Activated CD4-positive, alpha-beta T cell treated with anti-CD3 and anti-CD28 coated beads, Interleukin-2, amount 50 U/mL, for 48 hours (primary cell): ENCODE measurements around the gene ASPSCR1.
A peak's percentile ranks its signal among the peaks of the same experiment; 100 is the strongest.
"Not testable (repeated sequence)": the region's sequence is repeated elsewhere in the genome, so short reads cannot be mapped to it uniquely, and the experiment has no call there.

ENCODE experiments used
- DNase-seq, 2 experiments: peaks; one replicate each; pipeline ENCODE4 v3.0.0-alpha.2; 2020

Gene ASPSCR1

DNA sequence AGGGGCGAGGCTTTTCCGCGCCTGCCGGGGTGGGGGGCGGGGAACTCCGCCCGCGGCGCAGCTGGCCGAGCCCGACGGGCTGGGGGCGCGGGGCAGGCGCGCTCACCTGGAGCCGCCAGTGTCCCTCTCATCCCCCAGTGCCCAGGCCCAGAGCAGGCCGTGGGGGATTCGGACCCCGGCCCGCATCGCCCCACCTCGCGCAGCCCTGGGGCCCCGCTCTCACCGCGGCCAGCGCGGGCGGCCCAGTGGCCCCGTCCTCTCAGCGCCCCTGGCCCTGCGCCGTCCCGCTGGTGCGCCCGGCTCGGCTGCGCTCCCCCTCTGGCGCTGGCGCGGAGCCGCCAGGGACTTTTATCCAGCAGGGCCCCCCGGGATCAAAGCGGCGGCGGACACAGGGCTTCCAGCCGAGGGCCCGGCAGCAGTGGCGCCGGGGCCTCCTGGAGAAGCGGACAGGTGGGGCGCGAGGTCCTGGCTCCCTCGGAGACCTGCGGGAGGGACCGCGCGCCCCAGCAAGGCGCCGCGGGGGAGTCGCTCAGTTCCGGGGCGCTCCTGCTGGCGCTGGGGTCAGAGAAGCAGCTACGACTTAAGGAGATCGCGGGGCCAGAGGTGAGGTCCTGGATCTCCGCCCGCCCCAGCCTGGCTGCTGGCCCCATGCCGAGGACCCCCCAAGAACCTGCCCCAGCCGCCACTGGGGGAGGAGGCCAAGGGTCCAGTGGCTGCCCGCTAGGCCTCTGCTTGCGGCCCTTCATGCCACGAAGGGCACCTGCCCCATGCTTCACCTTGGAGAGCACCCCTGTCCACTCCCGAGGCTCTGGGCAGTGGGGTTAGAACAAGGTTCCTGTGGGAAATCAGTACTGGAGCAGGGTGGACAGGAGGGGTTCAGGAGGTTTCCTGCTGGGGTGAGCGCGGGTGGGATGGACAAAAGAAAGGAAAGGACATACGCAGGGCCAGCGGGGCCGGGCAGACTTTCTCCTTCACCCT lies 15.6 kb upstream of the ASPSCR1 start:
- DNase-seq, result no peak

DNA sequence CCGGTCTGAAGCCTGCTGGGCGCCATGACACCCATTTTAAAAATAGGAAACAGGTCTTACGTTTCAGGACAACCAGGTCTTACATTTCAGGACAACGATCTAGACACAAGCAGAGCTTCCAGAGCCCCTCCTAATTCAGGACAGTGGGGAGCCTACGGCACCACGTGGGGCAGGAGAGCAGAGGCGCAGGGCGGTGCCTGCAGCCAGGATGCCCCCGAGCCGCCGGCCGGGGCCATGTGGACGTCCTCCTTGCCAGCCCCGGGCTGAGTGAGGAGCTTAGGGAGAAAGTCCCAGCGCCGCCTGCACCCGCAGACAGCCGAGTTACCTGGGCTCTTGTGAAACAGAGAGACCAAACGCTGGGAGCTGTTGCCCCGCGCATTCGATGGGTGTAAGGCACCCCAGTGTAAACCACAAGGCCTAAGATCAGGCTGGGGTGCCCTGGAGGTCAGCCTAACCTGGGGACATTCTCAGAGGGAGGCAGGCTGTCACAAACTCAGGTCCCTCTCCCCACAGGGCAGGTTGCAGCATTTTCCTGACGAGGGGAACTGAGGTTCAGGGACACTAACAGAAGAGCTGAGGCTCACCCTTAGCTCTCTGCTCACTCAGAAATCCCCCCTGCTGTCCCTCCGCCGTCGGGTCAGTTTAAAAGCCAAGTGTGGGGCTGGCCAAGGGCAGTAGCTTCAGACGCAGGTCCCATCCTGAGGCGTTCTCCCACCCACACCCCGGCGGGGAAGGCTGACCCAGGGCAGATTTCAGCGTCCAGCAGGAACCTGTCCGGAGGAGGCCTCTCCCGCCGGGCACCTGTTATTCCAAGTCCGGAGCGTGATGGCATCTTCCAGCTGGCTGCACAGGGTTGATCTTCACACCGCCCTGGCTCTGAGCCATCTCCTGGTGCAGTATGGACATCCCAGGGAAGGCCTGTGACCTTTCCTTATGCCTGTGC lies 14.7 kb upstream of the ASPSCR1 start:
- DNase-seq, result no peak

GRCh38 chr17:81964081-81964849 lies 13.2 kb upstream of the ASPSCR1 start:
- DNase-seq, result no peak

- DNase-seq, result no peak
These were observed 10.8 kb upstream of the ASPSCR1 start for GRCh38 chr17:81966343-81967243.

- no peak for DNase-seq
These were observed 10.2 kb upstream of the ASPSCR1 start for GRCh38 chr17:81967244-81967532.

DNA sequence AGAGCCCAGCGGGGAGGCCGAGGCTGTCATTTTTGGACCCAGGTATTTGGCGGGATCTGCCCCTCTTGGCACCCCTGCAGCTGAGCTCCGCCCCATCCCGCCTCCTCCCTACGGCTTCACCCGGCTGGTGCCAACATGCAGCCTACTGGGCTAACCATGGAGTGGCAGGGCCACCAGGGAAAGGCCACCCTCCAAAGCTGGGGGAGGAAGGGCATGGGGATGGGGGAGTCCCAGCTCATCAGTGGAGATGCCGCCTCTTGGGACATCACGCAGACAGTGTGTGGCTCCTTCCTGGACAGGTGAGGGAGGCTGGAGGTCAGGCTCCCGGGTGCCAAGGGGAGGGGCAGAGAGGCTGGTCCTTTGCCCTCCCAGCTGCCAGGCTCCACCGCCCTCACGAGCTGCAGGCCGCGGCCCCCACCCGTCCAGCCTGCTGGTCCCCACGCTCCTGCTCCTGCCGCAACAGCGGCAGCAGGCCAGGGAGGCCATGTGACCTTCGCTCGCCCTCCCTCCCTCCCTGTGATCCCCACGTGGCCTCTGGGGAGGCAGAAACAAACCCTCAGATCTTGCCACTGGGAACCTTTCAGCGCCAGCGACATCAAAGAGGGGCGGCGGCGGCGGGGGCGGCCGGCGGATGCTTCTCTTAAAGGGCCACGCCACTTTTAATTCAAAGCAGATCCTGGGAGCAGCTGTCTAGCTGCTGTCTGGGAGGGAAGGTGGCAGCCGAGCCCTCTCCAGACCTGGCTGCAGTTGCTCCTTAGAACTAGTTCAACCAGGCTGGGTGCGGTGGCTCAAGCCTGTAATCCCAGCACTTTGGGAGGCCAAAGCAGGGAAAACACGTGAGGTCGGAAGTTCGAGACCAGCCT lies 9.7 kb upstream of the ASPSCR1 start:
- DNase-seq, result peak; percentile 87 to 91

- DNase-seq, result no peak
These were observed 9.1 kb upstream of the ASPSCR1 start for GRCh38 chr17:81968396-81968745.

- no peak for DNase-seq
These were observed 8.3 kb upstream of the ASPSCR1 start for GRCh38 chr17:81968850-81969812.

- DNase-seq, result no peak
These were observed 4.0 kb upstream of the ASPSCR1 start for GRCh38 chr17:81973432-81973831.

- DNase-seq, result peak; percentile 60 to 64
These were observed 858 bp upstream of the ASPSCR1 start for GRCh38 chr17:81976332-81977210.

DNA sequence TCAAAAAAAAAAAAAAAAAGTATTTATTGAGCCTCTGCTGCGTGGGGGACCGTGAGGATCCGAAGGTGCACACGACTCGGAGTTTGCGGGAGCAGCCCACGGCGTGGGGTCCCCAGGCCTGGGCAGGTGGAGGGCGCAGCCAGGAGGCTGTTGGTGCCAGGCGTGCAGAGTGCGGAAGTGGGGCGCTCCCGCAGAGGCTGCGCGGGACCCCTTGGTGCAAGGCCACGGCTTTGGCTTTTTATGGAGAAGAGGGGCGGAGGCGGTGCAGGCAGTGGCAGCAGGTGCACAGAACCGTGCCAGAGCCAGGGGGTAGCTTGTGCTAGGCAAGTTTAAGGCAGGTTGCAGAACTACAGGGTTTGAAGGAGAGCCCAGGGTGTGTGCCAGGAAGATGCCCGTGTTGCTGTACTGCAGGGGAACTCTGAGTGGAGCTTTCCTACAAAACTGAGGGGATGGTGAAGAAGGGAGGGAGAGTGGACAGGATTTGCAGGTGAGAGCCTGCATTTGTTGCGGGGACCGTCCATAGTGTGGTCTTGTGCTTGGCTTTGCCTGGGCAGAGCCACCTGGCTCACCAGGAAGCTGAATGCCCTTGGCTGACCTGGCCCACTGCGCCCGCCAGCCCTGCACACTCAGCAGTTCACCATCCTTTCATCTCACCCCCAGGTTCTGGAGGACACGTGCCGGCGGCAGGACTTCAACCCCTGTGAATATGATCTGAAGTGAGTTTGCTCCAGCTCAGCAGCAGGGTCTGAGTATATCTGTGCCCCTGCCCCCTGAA lies 1.3 kb downstream of the ASPSCR1 start:
- no peak for DNase-seq

GRCh38 chr17:81980122-81980521 lies 2.7 kb downstream of the ASPSCR1 start:
- DNase-seq, result no peak

DNA sequence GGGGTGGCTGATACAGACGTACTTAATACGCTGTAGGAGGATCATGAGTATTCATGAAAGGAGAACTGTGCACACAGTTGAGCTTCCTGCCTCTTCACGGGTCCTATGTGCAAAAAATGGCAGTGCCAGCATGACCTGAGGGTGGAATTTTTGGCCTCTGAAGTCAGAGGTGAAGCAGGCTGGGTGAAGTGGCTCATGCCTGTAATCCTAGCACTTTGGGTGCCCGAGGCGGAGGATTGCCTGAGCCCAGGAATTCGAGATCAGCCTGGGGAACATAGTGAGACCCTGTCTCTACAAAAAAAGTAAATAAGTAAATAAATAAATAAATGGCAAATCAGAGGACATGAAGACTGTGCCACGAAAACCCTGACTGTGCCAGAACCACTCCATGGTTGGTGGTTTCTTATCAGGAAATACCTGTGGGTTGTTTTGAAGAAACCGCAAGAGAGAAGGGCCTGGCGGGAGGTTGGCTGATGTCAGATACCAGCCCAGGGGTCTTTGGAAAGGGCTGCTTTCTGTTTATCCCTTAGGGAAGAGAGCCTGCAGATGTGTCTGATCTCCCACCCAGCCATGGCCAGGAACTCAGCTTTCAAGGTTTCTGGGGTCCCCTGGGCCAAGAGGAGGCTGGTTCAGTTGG lies 3.4 kb downstream of the ASPSCR1 start:
- no peak for DNase-seq

DNA sequence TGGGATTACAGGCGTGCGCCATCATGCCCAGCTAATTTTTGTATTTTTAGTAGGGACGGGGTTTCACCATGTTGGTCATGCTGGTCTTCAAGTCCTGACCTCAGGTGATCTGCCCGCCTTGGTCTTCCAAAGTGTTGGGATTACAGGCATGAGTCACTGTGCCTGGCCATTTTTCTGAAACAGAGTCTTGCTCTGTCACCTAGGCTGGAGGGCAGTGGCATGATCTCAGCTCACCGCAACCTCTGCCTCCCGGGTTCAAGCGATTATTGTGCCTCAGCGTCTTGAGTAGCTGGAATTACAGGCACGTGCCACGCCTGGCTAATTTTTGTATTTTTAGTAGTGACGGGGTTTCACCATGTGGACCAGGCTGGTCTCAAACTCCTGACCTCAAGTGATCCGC lies 4.1 kb downstream of the ASPSCR1 start:
- not testable (repeated sequence) for DNase-seq

DNA sequence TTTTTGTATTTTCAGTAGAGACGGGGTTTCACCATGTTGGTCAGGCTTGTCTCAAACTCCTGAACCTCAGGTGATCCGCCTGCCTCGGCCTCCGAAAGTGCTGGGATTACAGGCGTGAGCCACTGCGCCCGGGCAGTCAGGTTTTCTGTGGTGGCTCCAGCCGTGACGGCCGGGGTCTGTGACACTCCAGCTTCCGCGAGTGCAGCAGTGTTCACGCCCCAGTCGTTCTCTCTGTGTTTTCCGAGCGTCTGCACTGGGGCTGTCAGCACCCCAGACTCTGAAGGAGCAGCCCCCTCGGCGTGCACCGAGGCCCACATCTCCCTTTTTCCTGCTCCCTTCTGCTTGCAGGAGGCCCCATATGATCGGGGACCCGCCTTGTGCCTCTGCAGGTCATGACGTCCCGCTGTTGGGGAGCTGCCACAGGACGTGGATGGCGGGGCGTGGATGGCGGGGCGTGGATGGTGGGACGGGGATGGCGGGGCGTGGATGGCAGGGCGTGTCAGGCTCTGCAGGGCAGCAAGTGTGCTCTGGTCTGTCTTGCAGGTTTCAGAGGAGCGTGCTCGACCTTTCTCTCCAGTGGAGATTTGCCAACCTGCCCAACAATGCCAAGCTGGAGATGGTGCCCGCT lies 5.7 kb downstream of the ASPSCR1 start:
- no peak for DNase-seq

DNA sequence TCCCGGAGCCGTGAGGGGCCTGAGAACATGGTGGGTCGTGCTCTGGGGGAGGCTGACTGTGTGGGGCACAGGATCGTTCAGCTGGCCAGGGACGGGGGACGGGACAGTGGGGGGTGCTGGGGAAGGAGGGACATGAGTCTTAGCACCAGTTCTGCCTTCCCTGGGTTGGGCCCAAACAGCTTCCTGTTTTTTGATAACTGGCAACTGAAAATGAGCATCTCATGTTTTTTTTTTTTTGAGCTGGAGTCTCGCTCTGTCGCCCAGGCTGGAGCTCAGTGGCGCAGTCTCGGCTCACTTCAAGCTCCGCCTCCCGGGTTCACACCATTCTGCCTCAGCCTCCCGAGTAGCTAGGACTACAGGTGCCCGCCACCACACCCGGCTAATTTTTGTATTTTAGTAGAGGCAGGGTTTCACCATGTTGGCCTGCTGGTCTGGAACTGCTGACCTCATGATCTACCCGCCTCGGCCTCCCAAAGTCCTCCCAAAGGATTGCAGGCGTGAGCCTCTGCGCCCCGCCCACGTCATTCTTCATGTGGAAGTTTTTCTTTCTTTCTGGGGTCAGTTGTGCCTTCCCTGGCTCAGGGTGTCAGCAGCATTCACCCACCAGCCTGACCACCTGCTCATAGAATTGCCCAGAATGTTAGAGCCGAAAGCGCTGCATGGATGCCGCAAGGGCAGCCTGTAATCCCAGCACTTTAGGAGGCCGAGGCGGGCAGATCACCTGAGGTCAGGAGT lies 6.4 kb downstream of the ASPSCR1 start:
- no peak for DNase-seq
